ENCODE data around the gene CCR4. TPM values are rescaled to one million over a fixed set of nuclear protein-coding genes. Genes with fewer than 3 reads are reported as not detected.
"Not testable (repeated sequence)": the region's sequence is repeated elsewhere in the genome, so short reads cannot be mapped to it uniquely, and the experiment has no call there.

The CCR4 gene
- total RNA-seq, 1 experiment from 2014 or later: 0.22 TPM

DNA sequence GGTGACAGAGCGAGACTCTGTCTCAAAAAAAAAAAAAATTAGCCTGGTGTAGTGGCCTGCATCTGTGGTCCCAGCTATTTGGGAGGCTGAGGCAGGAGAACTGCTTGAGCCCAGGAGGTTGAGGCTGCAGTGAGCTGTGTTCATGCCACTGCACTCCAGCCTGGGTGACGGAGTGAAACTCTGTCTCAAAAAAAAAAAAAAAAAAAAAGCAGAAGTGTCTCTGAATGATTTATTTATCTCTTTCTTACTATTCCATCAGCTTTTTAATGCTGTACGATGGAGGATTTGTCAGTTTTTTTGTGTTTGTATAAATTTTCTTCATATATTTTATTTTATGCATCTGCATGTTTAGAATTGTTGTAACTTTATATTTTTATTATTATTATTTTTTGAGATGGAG lies 33.5 kb downstream of the CCR4 start:
- CTCF ChIA-PET: interaction anchor here (1.1 to 1.4 kb wide), 2 partner anchors 16 to 160 kb away, joined by 3 to 4 read pairs; no protein-coding TSS in a partner anchor
- not testable (repeated sequence) for H3K4me3 Mint-ChIP-seq; ATAC-seq; DNase-seq (ENCODE audit: low spot score); H3K4me1 Mint-ChIP-seq; H3K27ac Mint-ChIP-seq; H3K9me3 Mint-ChIP-seq; H3K36me3 Mint-ChIP-seq; H3K27me3 Mint-ChIP-seq (ENCODE audit: low read depth)
- POLR2A ChIA-PET: interaction anchor here (0.6 kb wide), 1 partner anchor 706 kb away, joined by 4 read pairs; no protein-coding TSS in a partner anchor

DNA sequence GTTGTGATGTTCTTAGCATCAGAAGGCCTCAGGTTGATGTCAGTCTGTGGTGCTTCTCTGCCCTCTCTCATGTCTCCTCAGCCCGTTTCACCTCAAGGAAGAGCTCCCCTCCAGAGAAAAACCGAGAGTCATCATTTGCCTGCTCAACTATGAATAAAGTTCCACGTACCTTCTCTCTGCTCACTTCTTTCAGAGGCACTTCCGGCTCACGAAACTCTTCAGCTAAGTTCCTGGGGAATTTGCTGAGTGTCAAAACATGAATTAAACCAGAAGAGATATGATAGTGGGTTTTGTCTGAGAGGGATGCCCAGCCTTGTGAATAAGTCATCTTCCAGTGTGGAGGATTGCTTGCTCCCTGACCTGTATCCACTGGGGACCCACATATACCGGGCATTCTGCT lies 37.7 kb downstream of the CCR4 start:
- Mint-ChIP-seq H3K36me3 (no peaks in the 10 kb centered on the region), H3K4me1 (no peaks in the 10 kb centered on the region), H3K27me3 (ENCODE audit: low read depth) (no peaks in the 10 kb centered on the region; the same call in 1 of the 2 replicates), H3K4me3 (no peak overlapping the region), H3K27ac (no peak overlapping the region), H3K9me3 (peaks cover 4% of the 10 kb centered on the region; the same call in 1 of the 2 replicates)
- ChIA-PET POLR2A (interaction anchor here (0.6 kb wide), 1 partner anchor 62 kb away, joined by 3 read pairs; no protein-coding TSS in a partner anchor), CTCF (interaction anchor here (0.6 to 1.6 kb wide), 2 partner anchors 13 to 42 kb away, joined by 4 to 5 read pairs; no protein-coding TSS in a partner anchor)
- no peak for ATAC-seq
- DNase-seq (ENCODE audit: low spot score): no peak
- TF ChIP-seq ETV6 (CRISPR knock-in tag; IDR thresholded peaks at IDR 0.05) (no peak), ZSCAN18 (CRISPR knock-in tag; IDR thresholded peaks at IDR 0.05) (no peak), ZBTB21 (CRISPR knock-in tag; IDR thresholded peaks at IDR 0.05; ENCODE audit: borderline replicate concordance) (no peak), ZNF317 (CRISPR knock-in tag; IDR thresholded peaks at IDR 0.05; ENCODE audit: borderline replicate concordance, low read depth) (no peak), HMGA2 (CRISPR knock-in tag; IDR thresholded peaks at IDR 0.05) (no peak), SMAD3 (CRISPR knock-in tag; IDR thresholded peaks at IDR 0.05; ENCODE audit: borderline replicate concordance) (no peak), ZNF512 (CRISPR knock-in tag; IDR thresholded peaks at IDR 0.05; ENCODE audit: borderline replicate concordance) (no peak), ZNF138 (CRISPR knock-in tag; conservative IDR thresholded peaks at IDR 0.05) (no peak), NR3C1 (CRISPR knock-in tag; conservative IDR thresholded peaks at IDR 0.05; ENCODE audit: low read depth) (no peak), CBFB (CRISPR knock-in tag; IDR thresholded peaks at IDR 0.05; ENCODE audit: low read depth) (no peak), ATF1 (CRISPR knock-in tag; IDR thresholded peaks at IDR 0.05) (no peak), MXD4 (CRISPR knock-in tag; IDR thresholded peaks at IDR 0.05; ENCODE audit: borderline replicate concordance) (no peak), ARID4B (CRISPR knock-in tag; IDR thresholded peaks at IDR 0.05; ENCODE audit: borderline replicate concordance) (no peak)
- TF ChIP-seq, protein P1, sequence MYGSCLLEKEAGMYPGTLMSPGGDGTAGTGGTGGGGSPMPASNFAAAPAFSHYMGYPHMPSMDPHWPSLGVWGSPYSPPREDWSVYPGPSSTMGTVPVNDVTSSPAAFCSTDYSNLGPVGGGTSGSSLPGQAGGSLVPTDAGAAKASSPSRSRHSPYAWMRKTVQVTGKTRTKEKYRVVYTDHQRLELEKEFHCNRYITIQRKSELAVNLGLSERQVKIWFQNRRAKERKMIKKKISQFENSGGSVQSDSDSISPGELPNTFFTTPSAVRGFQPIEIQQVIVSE (CRISPR knock-in tag; IDR thresholded peaks at IDR 0.05; ENCODE audit: borderline replicate concordance): no peak
- TF ChIP-seq, protein P2, sequence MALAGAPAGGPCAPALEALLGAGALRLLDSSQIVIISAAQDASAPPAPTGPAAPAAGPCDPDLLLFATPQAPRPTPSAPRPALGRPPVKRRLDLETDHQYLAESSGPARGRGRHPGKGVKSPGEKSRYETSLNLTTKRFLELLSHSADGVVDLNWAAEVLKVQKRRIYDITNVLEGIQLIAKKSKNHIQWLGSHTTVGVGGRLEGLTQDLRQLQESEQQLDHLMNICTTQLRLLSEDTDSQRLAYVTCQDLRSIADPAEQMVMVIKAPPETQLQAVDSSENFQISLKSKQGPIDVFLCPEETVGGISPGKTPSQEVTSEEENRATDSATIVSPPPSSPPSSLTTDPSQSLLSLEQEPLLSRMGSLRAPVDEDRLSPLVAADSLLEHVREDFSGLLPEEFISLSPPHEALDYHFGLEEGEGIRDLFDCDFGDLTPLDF (CRISPR knock-in tag; IDR thresholded peaks at IDR 0.05): no peak
- TF ChIP-seq, protein P3, sequence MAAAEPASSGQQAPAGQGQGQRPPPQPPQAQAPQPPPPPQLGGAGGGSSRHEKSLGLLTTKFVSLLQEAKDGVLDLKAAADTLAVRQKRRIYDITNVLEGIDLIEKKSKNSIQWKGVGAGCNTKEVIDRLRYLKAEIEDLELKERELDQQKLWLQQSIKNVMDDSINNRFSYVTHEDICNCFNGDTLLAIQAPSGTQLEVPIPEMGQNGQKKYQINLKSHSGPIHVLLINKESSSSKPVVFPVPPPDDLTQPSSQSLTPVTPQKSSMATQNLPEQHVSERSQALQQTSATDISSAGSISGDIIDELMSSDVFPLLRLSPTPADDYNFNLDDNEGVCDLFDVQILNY (CRISPR knock-in tag; IDR thresholded peaks at IDR 0.05): no peak
